HPDE6-E6E7 (cell line): ENCODE results near the gene SYNE2.
"Not testable (repeated sequence)": the region's sequence is repeated elsewhere in the genome, so short reads cannot be mapped to it uniquely, and the experiment has no call there.

Experiments
- DNase-seq: peaks from one replicate; pipeline ENCODE4 v3.0.0; 2011; ENCODE audit warnings: missing footprints; ENCODE audit errors: extremely low spot score

Gene SYNE2

GRCh38 chr14:64190974-64191502, 338.2 kb downstream of the SYNE2 start:
- DNase-seq, result no peak

GRCh38 chr14:64191756-64192155, 339.0 kb downstream of the SYNE2 start:
- DNase-seq, result no peak

GRCh38 chr14:64193821-64194220, 341.0 kb downstream of the SYNE2 start:
- no peak for DNase-seq

GRCh38 chr14:64194404-64194803, 341.6 kb downstream of the SYNE2 start:
- DNase-seq, result no peak

- no peak for DNase-seq
These were observed 342.4 kb downstream of the SYNE2 start for GRCh38 chr14:64195199-64195598.

GRCh38 chr14:64196056-64196455, 343.3 kb downstream of the SYNE2 start:
- no peak for DNase-seq

GRCh38 chr14:64196814-64197411, 344.1 kb downstream of the SYNE2 start:
- no peak for DNase-seq

GRCh38 chr14:64197996-64198395, 345.2 kb downstream of the SYNE2 start:
- DNase-seq, result no peak

- no peak for DNase-seq
These were observed 345.7 kb downstream of the SYNE2 start for GRCh38 chr14:64198486-64198885.

- DNase-seq, result no peak
These were observed 347.4 kb downstream of the SYNE2 start for GRCh38 chr14:64200170-64200569.

- no peak for DNase-seq
These were observed 348.5 kb downstream of the SYNE2 start for GRCh38 chr14:64201296-64201695.

- no peak for DNase-seq
These were observed 349.2 kb downstream of the SYNE2 start for GRCh38 chr14:64201921-64202545.

- DNase-seq, result no peak
These were observed 349.9 kb downstream of the SYNE2 start for GRCh38 chr14:64202716-64203115.

- DNase-seq, result no peak
These were observed 350.7 kb downstream of the SYNE2 start for GRCh38 chr14:64203366-64204006.

- no peak for DNase-seq
These were observed 355.5 kb downstream of the SYNE2 start for GRCh38 chr14:64208261-64208660.

GRCh38 chr14:64208981-64209380, 356.2 kb downstream of the SYNE2 start:
- DNase-seq, result no peak

GRCh38 chr14:64209444-64210131, 356.8 kb downstream of the SYNE2 start:
- DNase-seq, result no peak

- no peak for DNase-seq
These were observed 357.4 kb downstream of the SYNE2 start for GRCh38 chr14:64210216-64210615.

GRCh38 chr14:64210912-64211311, 358.1 kb downstream of the SYNE2 start:
- DNase-seq, result not testable (repeated sequence)

- no peak for DNase-seq
These were observed 359.9 kb downstream of the SYNE2 start for GRCh38 chr14:64212666-64213065.

- no peak for DNase-seq
These were observed 360.3 kb downstream of the SYNE2 start for GRCh38 chr14:64213086-64213485.

- no peak for DNase-seq
These were observed 361.2 kb downstream of the SYNE2 start for GRCh38 chr14:64213853-64214570.
